ENCODE results near the gene CAMKMT.

- TF ChIP-seq JUNB (IDR thresholded peaks at IDR 0.05; ENCODE audit: unreplicated experiment) (no peak), POLR2AphosphoS5 (IDR thresholded peaks at IDR 0.05; ENCODE audit: low read depth) (no peak), CTCF (conservative IDR thresholded peaks at IDR 0.05; ENCODE audit: low read depth in 2 of 2) (no peak), REST (IDR thresholded peaks at IDR 0.05; ENCODE audit: unreplicated experiment) (no peak), EZH2 (IDR thresholded peaks at IDR 0.05; ENCODE audit: low read depth, unreplicated experiment) (no peak), EZH2phosphoT487 (IDR thresholded peaks at IDR 0.05; ENCODE audit: unreplicated experiment) (no peak)
Observed at GRCh38 chr2:44616667-44617155, 255.0 kb downstream of the CAMKMT start.

Data from GM23338 (cell line).